H1 (cell line): ENCODE results near the gene SMIM13. TPM values are rescaled to one million over a fixed set of nuclear protein-coding genes. Genes with fewer than 3 reads are reported as not detected.

ENCODE experiments used
- CTCF ChIA-PET: fragments of 300-600 bp; sonication (Branson Sonifier 250); formaldehyde crosslinking; loops from one replicate; lab custom pipeline; 2021; ENCODE audit not compliant: partially characterized antibody; lab: Charles Lee
- POLR2A ChIA-PET: fragments of 300-600 bp; sonication (Branson Sonifier 250); formaldehyde crosslinking; loops from one replicate; lab custom pipeline; 2021; ENCODE audit warnings: inconsistent platforms; ENCODE audit not compliant: partially characterized antibody; lab: Charles Lee
- DNase-seq, 2 experiments: peaks; one replicate each; pipeline versions ENCODE4 v3.0.0 to v3.0.0-alpha.2; 2010 to 2022; ENCODE audit warnings: low spot score in 2 of 2, low read depth in 1 of 2, mixed read lengths in 1 of 2
- FAIRE-seq: peaks from 2 replicates; lab custom pipeline; 2011; peaks lifted over from hg19 to GRCh38; lab: Jason Lieb, UNC
- H2AFZ ChIP-seq: 2 replicates; pipeline ENCODE4 v1.8.1; 2012; ENCODE audit warnings: low read length, inconsistent platforms
- H2AK5ac ChIP-seq: 2 replicates; pipeline ENCODE4 v1.6.1; 2013; ENCODE audit warnings: low read depth, low read length
- H2BK120ac ChIP-seq: replicated peaks from 2 replicates; pipeline ENCODE3; 2013; ENCODE audit warnings: low read depth, low read length, inconsistent platforms
- H2BK12ac ChIP-seq: 2 replicates; pipeline ENCODE4 v1.6.1; 2013; ENCODE audit warnings: low read depth, low read length
- H2BK15ac ChIP-seq: 2 replicates; pipeline ENCODE4 v1.6.1; 2013; ENCODE audit warnings: low read length
- H2BK20ac ChIP-seq: 2 replicates; pipeline ENCODE4 v1.6.1; 2013; ENCODE audit warnings: low read length
- H2BK5ac ChIP-seq: 2 replicates; pipeline ENCODE4 v1.6.1; 2013; ENCODE audit warnings: low read depth, low read length
- H3K14ac ChIP-seq: 2 replicates; pipeline ENCODE4 v1.6.1; 2013; ENCODE audit warnings: inconsistent platforms; ENCODE audit not compliant: insufficient read length
- H3K18ac ChIP-seq: 2 replicates; pipeline ENCODE4 v1.6.1; 2013; ENCODE audit warnings: low read length; ENCODE audit errors: extremely low read depth
- H3K23ac ChIP-seq: 2 replicates; pipeline ENCODE4 v1.6.1; 2013; ENCODE audit warnings: inconsistent platforms; ENCODE audit not compliant: insufficient read length
- H3K23me2 ChIP-seq: 2 replicates; pipeline ENCODE4 v1.6.1; 2013; ENCODE audit warnings: low read depth, low read length
- H3K27ac ChIP-seq: 2 replicates; pipeline ENCODE4 v1.6.1; 2011; ENCODE audit warnings: low read depth, low read length, inconsistent platforms
- H3K27me3 ChIP-seq, 4 experiments: replicated peaks in 1 of 4; 1 replicate in 1 of 4; 2 replicates in 3 of 4; pipeline versions ENCODE4 v1.6.1 to v1.8.1; 2011 to 2013; ENCODE audit warnings: low read length in 3 of 4, mild to moderate bottlenecking in 3 of 4, inconsistent platforms in 2 of 4, mixed read lengths in 2 of 4, moderate library complexity in 1 of 4; ENCODE audit not compliant: control insufficient read depth in 3 of 4, insufficient read depth in 3 of 4; ENCODE audit errors: extremely low read depth in 1 of 4
- H3K36me3 ChIP-seq, 4 experiments: 2 replicates each; pipeline versions ENCODE4 v1.6.1 to v1.8.1; 2011 to 2013; ENCODE audit warnings: mild to moderate bottlenecking in 4 of 4, low read length in 3 of 4, moderate library complexity in 2 of 4, control low read depth in 1 of 4, inconsistent platforms in 1 of 4; ENCODE audit not compliant: insufficient read depth in 4 of 4, control insufficient read depth in 2 of 4
- H3K4ac ChIP-seq: replicated peaks from 2 replicates; pipeline ENCODE3; 2013; ENCODE audit warnings: low read length, low read depth, mixed read lengths, inconsistent platforms; ENCODE audit not compliant: insufficient read length
- H3K4me1 ChIP-seq, 4 experiments: replicated peaks in 1 of 4; 1 replicate in 1 of 4; 2 replicates in 3 of 4; pipeline versions ENCODE4 v1.6.1 to v1.8.1; 2011 to 2013; ENCODE audit warnings: low read length in 3 of 4, inconsistent platforms in 2 of 4, mixed read lengths in 1 of 4; ENCODE audit not compliant: insufficient read depth in 4 of 4, control insufficient read depth in 3 of 4
- H3K4me2 ChIP-seq, 2 experiments: 2 replicates each; pipeline versions ENCODE4 v1.6.1 to v1.8.1; 2011 to 2013; ENCODE audit warnings: low read depth in 2 of 2, low read length in 2 of 2, control low read depth in 1 of 2, inconsistent platforms in 1 of 2, mild to moderate bottlenecking in 1 of 2; ENCODE audit not compliant: insufficient read depth in 1 of 2
- H3K4me3 ChIP-seq, 4 experiments: fragments of 200-600, 300-600 bp in 1 of 4; sonication (generic), shearing (Covaris generic), sonication (Bioruptor Twin) in 1 of 4; 2 replicates each; pipeline versions ENCODE4 v1.5.1 to v1.8.1; 2011 to 2016; ENCODE audit warnings: low read length in 4 of 4, low read depth in 3 of 4, control low read depth in 2 of 4, inconsistent platforms in 2 of 4, mild to moderate bottlenecking in 2 of 4, mixed read lengths in 1 of 4, moderate library complexity in 1 of 4; ENCODE audit not compliant: insufficient read depth in 2 of 4; ENCODE audit errors: extremely low read depth in 1 of 4
- H3K56ac ChIP-seq: replicated peaks from 2 replicates; pipeline ENCODE3; 2013; ENCODE audit warnings: low read depth, mild to moderate bottlenecking, mixed read lengths, low read length, inconsistent platforms; ENCODE audit not compliant: insufficient read length
- H3K79me1 ChIP-seq: 2 replicates; pipeline ENCODE4 v1.6.1; 2013; ENCODE audit warnings: low read depth, low read length, control low read depth
- H3K79me2 ChIP-seq, 2 experiments: 2 replicates each; pipeline versions ENCODE4 v1.6.1 to v1.8.1; 2012 to 2013; ENCODE audit warnings: low read length in 2 of 2, mild to moderate bottlenecking in 2 of 2, inconsistent platforms in 1 of 2; ENCODE audit not compliant: insufficient read depth in 2 of 2, control insufficient read depth in 1 of 2
- H3K9ac ChIP-seq, 4 experiments: replicated peaks in 1 of 4; 1 replicate in 1 of 4; 2 replicates in 3 of 4; pipeline versions ENCODE4 v1.6.1 to v1.8.1; 2011 to 2013; ENCODE audit warnings: low read depth in 3 of 4, low read length in 3 of 4, control low read depth in 2 of 4, mild to moderate bottlenecking in 2 of 4, moderate library complexity in 2 of 4, inconsistent platforms in 1 of 4; ENCODE audit errors: extremely low read depth in 1 of 4
- H3K9me3 ChIP-seq, 2 experiments: 2 replicates each; pipeline versions ENCODE4 v1.6.1 to v1.8.1; 2012 to 2013; ENCODE audit warnings: mild to moderate bottlenecking in 2 of 2, moderate library complexity in 2 of 2, control low read depth in 1 of 2, inconsistent platforms in 1 of 2, low read depth in 1 of 2, low read length in 1 of 2, mixed read lengths in 1 of 2; ENCODE audit not compliant: insufficient read depth in 2 of 2
- H4K20me1 ChIP-seq, 2 experiments: replicated peaks in 1 of 2; 2 replicates each; pipeline versions ENCODE3 to v1.8.1; 2011 to 2013; ENCODE audit warnings: inconsistent platforms in 2 of 2, low read length in 2 of 2, mild to moderate bottlenecking in 1 of 2; ENCODE audit not compliant: insufficient read depth in 2 of 2, control insufficient read depth in 1 of 2
- H4K5ac ChIP-seq: 2 replicates; pipeline ENCODE4 v1.6.1; 2013; ENCODE audit warnings: low read length, low read depth, mixed read lengths, inconsistent platforms; ENCODE audit not compliant: insufficient read length
- H4K8ac ChIP-seq: 2 replicates; pipeline ENCODE4 v1.8.0; 2013; ENCODE audit warnings: mild to moderate bottlenecking, moderate library complexity, low read length, inconsistent platforms; ENCODE audit not compliant: insufficient read depth; ENCODE audit errors: extremely low read depth
- H4K91ac ChIP-seq: replicated peaks from 2 replicates; pipeline ENCODE3; 2013; ENCODE audit warnings: low read length, mixed read lengths, inconsistent platforms; ENCODE audit not compliant: insufficient read length
- GABPA ChIP-seq: IDR thresholded peaks from 2 replicates; pipeline ENCODE4 v1.6.1; 2011; ENCODE audit warnings: mild to moderate bottlenecking, low read length, moderate library complexity, borderline replicate concordance; ENCODE audit not compliant: insufficient read depth
- JUN ChIP-seq: IDR thresholded peaks from 2 replicates; pipeline ENCODE4 v1.6.1; 2011; ENCODE audit warnings: low read depth, mild to moderate bottlenecking, improper control_type of control experiment, low read length
- JUND ChIP-seq: IDR thresholded peaks from 2 replicates; pipeline ENCODE4 v1.6.1; 2011; ENCODE audit warnings: mild to moderate bottlenecking, improper control_type of control experiment, low read length
- KDM5A ChIP-seq: fragments of 200-600 bp; IDR thresholded peaks from 2 replicates; pipeline ENCODE4 v1.7.1; 2012; ENCODE audit warnings: mild to moderate bottlenecking, low read length, inconsistent platforms, mixed read lengths
- POLR2A ChIP-seq, 2 experiments: IDR thresholded peaks; 1 replicate in 1 of 2; 2 replicates in 1 of 2; pipeline ENCODE4 v1.6.1; 2011; ENCODE audit warnings: low read depth in 2 of 2, low read length in 2 of 2, mild to moderate bottlenecking in 2 of 2; ENCODE audit errors: control extremely low read depth in 1 of 2
- SAP30 ChIP-seq: fragments of 300-600 bp; sonication (generic); IDR thresholded peaks from 2 replicates; pipeline ENCODE4 v1.7.1; 2012; ENCODE audit warnings: low read length, moderate library complexity, mild to moderate bottlenecking, inconsistent platforms; ENCODE audit not compliant: insufficient read depth, insufficient replicate concordance
- SP2 ChIP-seq: IDR thresholded peaks from 2 replicates; pipeline ENCODE4 v1.6.1; 2012; ENCODE audit warnings: mild to moderate bottlenecking, low read length, inconsistent platforms
- SUZ12 ChIP-seq: fragments of 200-600 bp; sonication (generic); IDR thresholded peaks from 2 replicates; pipeline ENCODE4 v1.6.1; 2012; ENCODE audit warnings: mild to moderate bottlenecking, inconsistent platforms, low read length, moderate library complexity, mixed read lengths
- ZNF274 ChIP-seq: IDR thresholded peaks from 2 replicates; pipeline ENCODE4 v1.7.0; 2012; ENCODE audit warnings: low read length, borderline replicate concordance; ENCODE audit errors: extremely low read depth
- polyA plus RNA-seq, 7 experiments: library from polyadenylated mRNA; depleted of rRNA in 3 of 7; stranded (reverse) in 5 of 7; unstranded in 2 of 7; fragments of >200 nt in 5 of 7; fragments of 200-250 nt in 2 of 7; gene quantifications; 1 replicate in 5 of 7; 2 replicates in 1 of 7; 4 replicates in 1 of 7; pipeline versions ENCODE4 v1.2.1 to v1.2.3, GENCODE V29; 2011 to 2013; ENCODE audit warnings: missing spikeins in 2 of 7, mixed read lengths in 2 of 7
- total RNA-seq: library from RNA; stranded (reverse); fragmentation: NEBNext Ultra II Directional; extraction: Animal tissue kit (Norgen Biotek cat#: 25700); gene quantifications from 2 replicates; pipeline ENCODE4 v1.2.1, GENCODE V29; 2021

The SMIM13 gene
- total and polyA plus RNA-seq, 2 of the 8 experiments (the other 6 are each of a cell fraction or from before 2014, with no cell fraction given) = 1.7 to 10.6 TPM

DNA sequence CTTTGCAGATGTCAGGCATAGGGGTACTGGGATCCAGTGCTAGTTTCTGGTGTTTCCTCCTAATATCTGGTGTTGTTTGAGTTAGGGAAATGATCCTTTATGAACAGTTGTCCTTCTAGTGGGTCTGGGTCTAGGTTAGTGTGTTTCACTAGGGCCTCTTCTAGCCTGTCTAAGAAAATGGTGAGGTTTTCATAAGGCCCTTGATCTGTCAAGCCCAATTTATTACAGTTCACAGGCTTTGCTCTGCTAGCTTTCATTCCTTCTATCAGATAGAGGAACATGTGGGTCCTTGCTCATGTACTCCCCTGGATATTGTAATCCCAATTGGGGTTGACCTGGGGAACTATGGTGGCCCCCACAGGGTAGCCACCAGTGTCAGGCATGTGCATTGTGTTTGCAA lies 15.1 kb downstream of the SMIM13 start:
- FAIRE-seq = no peak
- POLR2A ChIA-PET = interaction anchor here (1.6 kb wide), 1 partner anchor 12 kb away, joined by 3 read pairs; no protein-coding TSS in a partner anchor
- H2BK5ac ChIP-seq = no peak overlapping the region

More for the DNA sequence above, 15.1 kb downstream of the SMIM13 start:
- Histone ChIP-seq H2BK12ac (no peak overlapping the region), H3K36me3 (no peaks in the 10 kb centered on the region), H3K23ac (no peak overlapping the region), H2BK15ac (no peak overlapping the region), H2BK20ac (no peak overlapping the region), H3K56ac (no peak overlapping the region), H3K27me3 (no peaks in the 10 kb centered on the region), H3K4me1 (peaks cover 0 to 23% (median 5%) of the 10 kb centered on the region in 4 experiments; a peak in 6 of 7 replicates), H3K79me1 (peaks cover 7% of the 10 kb centered on the region), H3K23me2 (no peaks in the 10 kb centered on the region), H3K27ac (no peak overlapping the region), H3K9ac (no peak overlapping the region), H3K4me2 (no peak overlapping the region), H4K8ac (no peak overlapping the region; the same call in 1 of the 2 replicates), H4K5ac (no peak overlapping the region), H3K79me2 (peaks cover 14 to 91% of the 10 kb centered on the region in 2 experiments), H3K18ac (no peak overlapping the region), H2AK5ac (no peak overlapping the region), H4K91ac (no peak overlapping the region), H4K20me1 (peaks cover 1 to 5% of the 10 kb centered on the region in 2 experiments), H2BK120ac (no peak overlapping the region), H3K14ac (no peak overlapping the region), H3K4me3 (no peak overlapping the region), H3K4ac (no peak overlapping the region), H2AFZ (no peak overlapping the region), H3K9me3 (no peaks in the 10 kb centered on the region)
- TF ChIP-seq KDM5A (no peak), JUN (no peak), GABPA (no peak), SP2 (no peak), JUND (no peak), POLR2A (IDR thresholded peaks at IDR 0.05; ENCODE audit: control extremely low read depth in 1 of 2, low read depth in 2 of 2, low read length in 2 of 2) (no peak), ZNF274 (no peak), SAP30 (no peak), SUZ12 (no peak)
- no peak for DNase-seq
- CTCF ChIA-PET = interaction anchor here (0.7 to 1.5 kb wide), 3 partner anchors 10 to 154 kb away, joined by 3 to 7 read pairs (median 3); no protein-coding TSS in a partner anchor
